Vagina (tissue), 2 donors: Measurements from ENCODE around the gene ATP7A.

Experiments used
- CTCF ChIP-seq, 3 experiments: fragments of 450-650 bp in 2 of 3; fragments of 200-600 bp in 1 of 3; sonication (generic) in 1 of 3; IDR thresholded peaks; one replicate each; pipeline ENCODE4 v1.5.1; 2017 to 2019; ENCODE audit warnings: antibody characterized with exemption in 3 of 3, mild to moderate bottlenecking in 2 of 3, moderate library complexity in 2 of 3
- POLR2A ChIP-seq, 2 donors: fragments of 450-650 bp; IDR thresholded peaks; one replicate each; pipeline ENCODE4 v1.6.1; 2017; ENCODE audit warnings: antibody characterized with exemption in 2 of 2, mild to moderate bottlenecking in 2 of 2, moderate library complexity in 2 of 2
- POLR2AphosphoS5 ChIP-seq, 2 donors: sonication (generic); formaldehyde crosslinking; IDR thresholded peaks; one replicate each; pipeline ENCODE4 v1.9.0; 2017; ENCODE audit warnings: antibody characterized with exemption in 2 of 2, mild to moderate bottlenecking in 2 of 2, low read depth in 1 of 2; ENCODE audit not compliant: insufficient read depth in 1 of 2

GRCh38 chrX:77894921-77895886 is 15.3 kb upstream of the ATP7A start, which contains the start of gene MAGT1:
- TF ChIP-seq CTCF (IDR thresholded peaks at IDR 0.05), result no peak
- TF ChIP-seq POLR2A (IDR thresholded peaks at IDR 0.05), result peak; percentile 57 to 67
- peak; percentile 86 to 91 for TF ChIP-seq POLR2AphosphoS5 (IDR thresholded peaks at IDR 0.05; ENCODE audit: insufficient read depth in 1 of 2, low read depth in 1 of 2)
